Calu3 (cell line): Measurements from ENCODE around the gene KRTAP10-4. TPM values are rescaled to one million over a fixed set of nuclear protein-coding genes. Genes with fewer than 3 reads are reported as not detected.

Experiments
- BruUV-seq: library from RNA; stranded (reverse); fragments of 400-500 nt; replicated peaks from 2 replicates; lab custom pipeline; 2021; lab: Mats Ljungman, UMichigan
- CTCF ChIA-PET: fragments of 300-600 bp; sonication (Branson Sonifier 250); formaldehyde crosslinking; loops from one replicate; lab custom pipeline; 2022; ENCODE audit warnings: antibody characterized with exemption; lab: Charles Lee
- DNase-seq: peaks from one replicate; pipeline ENCODE4 v3.0.0; 2022
- H3K27ac Mint-ChIP-seq: one replicate; pipeline ENCODE4 v1.8.0; 2022; ENCODE audit warnings: mixed read lengths; ENCODE audit not compliant: unreplicated experiment
- H3K27me3 Mint-ChIP-seq: one replicate; pipeline ENCODE4 v1.8.0; 2022; ENCODE audit warnings: mixed read lengths; ENCODE audit not compliant: unreplicated experiment
- H3K36me3 Mint-ChIP-seq: one replicate; pipeline ENCODE4 v1.8.0; 2022; ENCODE audit warnings: mild to moderate bottlenecking, moderate library complexity, mixed read lengths; ENCODE audit not compliant: insufficient read depth, unreplicated experiment
- H3K4me1 Mint-ChIP-seq: one replicate; pipeline ENCODE4 v1.8.0; 2022; ENCODE audit warnings: mild to moderate bottlenecking, low read depth, mixed read lengths; ENCODE audit not compliant: unreplicated experiment
- H3K4me3 Mint-ChIP-seq: one replicate; pipeline ENCODE4 v1.8.0; 2022; ENCODE audit warnings: mild to moderate bottlenecking, low read depth, moderate library complexity, mixed read lengths; ENCODE audit not compliant: unreplicated experiment
- H3K9me3 Mint-ChIP-seq: one replicate; pipeline ENCODE4 v1.8.0; 2022; ENCODE audit warnings: low read depth, mixed read lengths; ENCODE audit not compliant: unreplicated experiment
- CTCF ChIP-seq: fragments of 200-600 bp; IDR thresholded peaks from one replicate; pipeline ENCODE4 v1.8.0; 2022; ENCODE audit warnings: antibody characterized with exemption; ENCODE audit not compliant: unreplicated experiment
- intact Hi-C: fragments of 100-400 bp; cut with micrococcal nuclease; formaldehyde crosslinking; loops from one replicate; pipeline ENCODE4 v1.10.0; 2022; ENCODE audit not compliant: unreplicated experiment
- total RNA-seq: library from RNA; stranded (reverse); gene quantifications from 2 replicates; pipeline ENCODE4 v1.2.3, GENCODE V29; 2022

Gene KRTAP10-4
- total RNA-seq, 1 experiment from 2014 or later: not detected

DNA sequence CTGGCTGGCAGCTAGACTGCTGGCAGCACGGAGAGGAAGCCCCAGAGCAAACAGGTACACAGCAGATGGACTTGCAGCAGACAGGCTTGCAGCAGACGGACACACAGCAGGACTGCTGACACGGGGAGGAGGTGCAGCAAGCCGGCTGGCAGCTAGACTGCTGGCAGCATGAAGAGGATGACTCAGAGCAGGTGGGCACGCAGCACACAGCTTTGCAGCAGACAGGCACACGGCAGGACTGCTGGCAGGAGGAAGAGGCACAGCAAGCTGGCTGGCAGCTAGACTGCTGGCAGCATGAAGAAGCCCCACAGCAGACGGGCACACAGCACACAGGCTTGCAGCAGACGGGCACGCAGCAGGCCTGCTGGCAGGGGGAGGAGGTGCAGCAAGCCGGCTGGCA, 22.7 kb upstream of the KRTAP10-4 start:
- Mint-ChIP-seq H3K27me3 (peaks cover 100% of the 10 kb centered on the region), H3K4me1 (peaks cover 9% of the 10 kb centered on the region), H3K9me3 (peaks cover 3% of the 10 kb centered on the region), H3K27ac (no peak overlapping the region), H3K4me3 (no peak overlapping the region), H3K36me3 (no peaks in the 10 kb centered on the region)
- intact Hi-C loops: no loop called here
- CTCF ChIA-PET: interaction anchor here (1.3 kb wide), 1 partner anchor 42 kb away, joined by 3 read pairs; the partner anchor contains the start of gene KRTAP10-6
- TF ChIP-seq CTCF: no peak
- DNase-seq: no peak
- no TSS peak for BruUV-seq

DNA sequence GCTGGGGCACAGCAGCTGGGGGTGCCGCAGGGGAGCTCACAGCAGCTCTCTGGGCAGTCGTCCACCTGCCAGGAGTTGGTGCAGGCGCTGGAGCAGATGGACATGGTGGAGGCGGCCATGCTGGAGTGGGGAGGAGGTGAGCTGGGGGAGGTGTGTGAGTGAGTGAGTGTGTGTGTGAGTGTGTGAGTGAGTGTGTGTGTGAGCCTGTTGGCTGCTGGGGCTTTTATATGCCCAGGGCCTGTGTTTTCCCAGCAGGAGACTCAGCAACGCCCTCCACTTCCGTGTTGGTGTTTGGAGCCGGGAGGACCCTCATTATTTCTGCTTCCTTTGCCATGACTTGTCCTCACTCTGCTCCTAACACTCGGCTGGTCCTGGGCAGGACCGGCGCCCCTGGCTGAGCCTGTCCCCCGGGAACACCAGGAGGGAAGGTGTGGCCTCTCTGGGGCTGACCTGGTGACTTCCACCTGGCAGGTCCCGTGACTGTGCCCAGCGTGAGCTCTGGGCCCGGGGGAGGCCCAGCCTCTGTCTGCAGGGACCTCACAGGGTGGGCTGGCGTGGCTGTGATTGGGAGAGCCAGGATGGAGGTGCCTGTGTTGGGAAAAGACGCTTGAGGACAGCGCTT, 22.1 kb upstream of the KRTAP10-4 start, which contains the start of gene KRTAP10-2:
Gene KRTAP10-2, minus strand, starts transcription at position 166 of the 622 bp plus-strand sequence. Its CDS starts 47 bp downstream, at position 119.
- TF ChIP-seq CTCF: no peak
- Mint-ChIP-seq H3K4me1 (peaks cover 9% of the 10 kb centered on the region), H3K27me3 (peaks cover 100% of the 10 kb centered on the region), H3K4me3 (no peak within 1 kb of the TSS), H3K9me3 (peaks cover 3% of the 10 kb centered on the region), H3K36me3 (no peaks in the 10 kb centered on the region), H3K27ac (no peak within 1 kb of the TSS)
- no TSS peak for BruUV-seq
- DNase-seq: no peak
- intact Hi-C loops: no loop called here
- CTCF ChIA-PET: interaction anchor here (1.3 kb wide), 1 partner anchor 41 kb away, joined by 3 read pairs; the partner anchor contains the start of gene KRTAP10-6

GRCh38 chr21:44552136-44552535, 21.4 kb upstream of the KRTAP10-4 start:
- H3K36me3 Mint-ChIP-seq: no peaks in the 10 kb centered on the region
- H3K27me3 Mint-ChIP-seq: peaks cover 100% of the 10 kb centered on the region
- intact Hi-C loops: no loop called here
- H3K4me1 Mint-ChIP-seq: peaks cover 9% of the 10 kb centered on the region
- no peaks in the 10 kb centered on the region for H3K9me3 Mint-ChIP-seq
- BruUV-seq: no TSS peak
- no peak for TF ChIP-seq CTCF
- H3K4me3 Mint-ChIP-seq: no peak overlapping the region
- H3K27ac Mint-ChIP-seq: no peak overlapping the region
- CTCF ChIA-PET: no interaction called here
- no peak for DNase-seq

DNA sequence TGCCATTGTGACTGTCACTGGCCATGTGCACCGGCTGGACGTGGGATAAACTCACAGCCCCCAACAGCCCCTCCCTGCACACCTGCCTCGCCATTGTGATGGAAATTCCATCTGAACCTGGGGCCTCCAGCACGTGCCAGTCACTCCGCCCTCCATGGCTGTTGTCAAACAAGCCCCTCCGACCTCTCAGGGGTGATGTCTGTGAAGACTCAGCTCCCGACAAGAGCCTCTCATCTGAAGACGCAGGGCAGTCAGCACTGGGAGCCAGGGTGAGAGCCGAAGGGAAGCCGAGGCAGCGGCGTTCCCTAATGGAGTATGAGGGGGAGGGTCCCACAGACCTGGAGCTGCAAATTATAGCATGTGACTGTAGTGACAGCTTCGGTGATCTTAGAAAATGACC, 20.8 kb upstream of the KRTAP10-4 start:
- Mint-ChIP-seq H3K27ac (no peak overlapping the region), H3K4me1 (peaks cover 9% of the 10 kb centered on the region), H3K9me3 (no peaks in the 10 kb centered on the region), H3K4me3 (no peak overlapping the region), H3K36me3 (no peaks in the 10 kb centered on the region), H3K27me3 (peaks cover 100% of the 10 kb centered on the region)
- TF ChIP-seq CTCF: no peak
- DNase-seq: no peak
- no TSS peak for BruUV-seq
- CTCF ChIA-PET: no interaction called here
- intact Hi-C loops: no loop called here
